ENCODE data around the gene ANKMY2.
A peak's percentile ranks its signal among the peaks of the same experiment; 100 is the strongest.

The ANKMY2 gene

GRCh38 chr7:16650266-16650665, 4.7 kb upstream of the ANKMY2 start (continued):
- no peak for TF ChIP-seq ZNF571 (tag by site-specific recombination; IDR thresholded peaks at IDR 0.05)
- TF ChIP-seq HOXC10 (CRISPR knock-in tag; IDR thresholded peaks at IDR 0.05), result no peak
- TF ChIP-seq IKZF3 (tag by site-specific recombination; IDR thresholded peaks at IDR 0.05), result no peak
- TF ChIP-seq ZNF449 (tag by site-specific recombination; IDR thresholded peaks at IDR 0.05), result no peak
- TF ChIP-seq PBX3 (CRISPR knock-in tag; IDR thresholded peaks at IDR 0.05), result no peak
- no peak for TF ChIP-seq MYNN (tag by site-specific recombination; IDR thresholded peaks at IDR 0.05; ENCODE audit: borderline replicate concordance)
- TF ChIP-seq ZNF518A (tag by site-specific recombination; conservative IDR thresholded peaks at IDR 0.05; ENCODE audit: low read depth), result no peak
- TF ChIP-seq ZNF223 (tag by site-specific recombination; IDR thresholded peaks at IDR 0.05), result no peak

- POLR2A ChIA-PET, result no interaction called here
- CTCF ChIA-PET, result interaction anchor here (0.6 to 1.2 kb wide), 3 partner anchors 9 to 1808 kb away, joined by 3 read pairs; no protein-coding TSS in a partner anchor
- Histone ChIP-seq H3K9me3 (ENCODE audit: control insufficient read depth, insufficient read depth, low read depth, low read length) (no peaks in the 10 kb centered on the region), H3K4me3 (ENCODE audit: low read depth, low read length) (no peak overlapping the region), H3K27ac (ENCODE audit: extremely low read depth, low read depth, low read length) (no peak overlapping the region), H3K4me1 (ENCODE audit: control insufficient read depth, insufficient read depth, low read length) (0 out of 2 replicates have a peak, but pooled peaks cover 9% of the 10 kb centered on the region), H3K36me3 (ENCODE audit: control insufficient read depth in 2 of 2, insufficient read depth in 1 of 2, low read length in 2 of 2) (no peaks in the 10 kb centered on the region)
- TF ChIP-seq RBAK (tag by site-specific recombination; IDR thresholded peaks at IDR 0.05), result no peak
- no peak for TF ChIP-seq ZNF433 (tag by site-specific recombination; IDR thresholded peaks at IDR 0.05; ENCODE audit: low read depth)
- no peak for TF ChIP-seq ZNF544 (tag by site-specific recombination; IDR thresholded peaks at IDR 0.05)
- no peak for TF ChIP-seq IKZF3 (tag by site-specific recombination; IDR thresholded peaks at IDR 0.05)
- TF ChIP-seq SCRT2 (tag by site-specific recombination; IDR thresholded peaks at IDR 0.05), result no peak
- TF ChIP-seq ZNF133 (tag by site-specific recombination; IDR thresholded peaks at IDR 0.05), result no peak
- TF ChIP-seq ZNF777 (tag by site-specific recombination; IDR thresholded peaks at IDR 0.05; ENCODE audit: borderline replicate concordance), result no peak
These were observed 3.6 kb upstream of the ANKMY2 start for GRCh38 chr7:16649196-16649595.

GRCh38 chr7:16648551-16648950, 3.0 kb upstream of the ANKMY2 start:
- CTCF ChIA-PET, result interaction anchor here (0.6 to 1.2 kb wide), 2 partner anchors 10 to 1808 kb away, joined by 3 read pairs; no protein-coding TSS in a partner anchor

More at GRCh38 chr7:16648551-16648950, 3.0 kb upstream of the ANKMY2 start:
- H3K9me3 ChIP-seq (ENCODE audit: control insufficient read depth, insufficient read depth, low read depth, low read length), result no peaks in the 10 kb centered on the region
- H3K4me1 ChIP-seq (ENCODE audit: control insufficient read depth, insufficient read depth, low read length), result 0 out of 2 replicates have a peak, but pooled peaks cover 9% of the 10 kb centered on the region
- no peak overlapping the region for H3K4me3 ChIP-seq (ENCODE audit: low read depth, low read length)
- no peaks in the 10 kb centered on the region for H3K36me3 ChIP-seq (ENCODE audit: control insufficient read depth in 2 of 2, insufficient read depth in 1 of 2, low read length in 2 of 2)
- TF ChIP-seq ZNF426 (tag by site-specific recombination; IDR thresholded peaks at IDR 0.05), result no peak
- no peak for TF ChIP-seq ZNF16 (tag by site-specific recombination; IDR thresholded peaks at IDR 0.05; ENCODE audit: low read depth)
- no peak for TF ChIP-seq ZNF174 (tag by site-specific recombination; IDR thresholded peaks at IDR 0.05)
- TF ChIP-seq ZNF324 (tag by site-specific recombination; IDR thresholded peaks at IDR 0.05), result no peak
- no peak for TF ChIP-seq HOXC10 (CRISPR knock-in tag; IDR thresholded peaks at IDR 0.05)
- peak; percentile 54; the same call in 1 of the 2 replicates for TF ChIP-seq PRDM1 (tag by site-specific recombination; IDR thresholded peaks at IDR 0.05)
- TF ChIP-seq SP2 (tag by site-specific recombination; IDR thresholded peaks at IDR 0.05), result no peak
- no peak for TF ChIP-seq ZNF514 (tag by site-specific recombination; IDR thresholded peaks at IDR 0.05)
- TF ChIP-seq ZNF510 (tag by site-specific recombination; IDR thresholded peaks at IDR 0.05; ENCODE audit: insufficient replicate concordance), result no peak
- TF ChIP-seq PRDM10 (tag by site-specific recombination; IDR thresholded peaks at IDR 0.05), result peak; percentile 57
- POLR2A ChIA-PET, result no interaction called here
- H3K27ac ChIP-seq (ENCODE audit: extremely low read depth, low read depth, low read length), result no peak overlapping the region
